GM19239 (cell line): Measurements from ENCODE around the gene CLASRP.

Source experiments
- DNase-seq: peaks from one replicate; pipeline ENCODE4 v3.0.0; 2011; ENCODE audit warnings: low spot score; ENCODE audit not compliant: insufficient read length
- FAIRE-seq: peaks from 2 replicates; lab custom pipeline; 2011; peaks lifted over from hg19 to GRCh38; lab: Jason Lieb, UNC

The CLASRP gene

DNA sequence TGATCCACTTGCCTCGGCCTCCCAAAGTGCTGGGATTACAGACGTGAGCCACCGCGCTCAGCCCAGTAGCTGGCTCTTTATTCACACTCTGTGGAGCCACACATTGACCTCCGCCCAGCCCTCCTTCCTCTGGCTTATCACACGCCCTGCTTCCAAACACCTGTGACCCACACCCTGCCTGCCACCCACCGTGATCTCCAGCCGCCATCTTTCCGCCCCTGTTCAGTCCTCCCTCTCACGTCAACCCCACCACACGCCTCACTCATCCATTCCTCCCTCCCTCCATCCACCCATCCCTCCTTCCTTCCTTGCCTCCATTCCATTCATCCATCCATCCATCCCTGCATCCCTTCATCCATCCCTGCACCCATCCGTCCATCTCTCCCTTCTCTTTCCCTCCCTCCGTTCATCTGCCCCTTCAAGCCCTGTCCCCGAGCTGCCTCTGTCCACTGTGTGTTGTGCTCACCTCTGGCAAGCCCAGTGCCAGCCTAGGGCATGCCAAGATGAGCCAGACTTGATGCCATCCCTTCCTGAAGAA is 19.8 kb downstream of the CLASRP start:
- FAIRE-seq, result no peak
- no peak for DNase-seq

DNA sequence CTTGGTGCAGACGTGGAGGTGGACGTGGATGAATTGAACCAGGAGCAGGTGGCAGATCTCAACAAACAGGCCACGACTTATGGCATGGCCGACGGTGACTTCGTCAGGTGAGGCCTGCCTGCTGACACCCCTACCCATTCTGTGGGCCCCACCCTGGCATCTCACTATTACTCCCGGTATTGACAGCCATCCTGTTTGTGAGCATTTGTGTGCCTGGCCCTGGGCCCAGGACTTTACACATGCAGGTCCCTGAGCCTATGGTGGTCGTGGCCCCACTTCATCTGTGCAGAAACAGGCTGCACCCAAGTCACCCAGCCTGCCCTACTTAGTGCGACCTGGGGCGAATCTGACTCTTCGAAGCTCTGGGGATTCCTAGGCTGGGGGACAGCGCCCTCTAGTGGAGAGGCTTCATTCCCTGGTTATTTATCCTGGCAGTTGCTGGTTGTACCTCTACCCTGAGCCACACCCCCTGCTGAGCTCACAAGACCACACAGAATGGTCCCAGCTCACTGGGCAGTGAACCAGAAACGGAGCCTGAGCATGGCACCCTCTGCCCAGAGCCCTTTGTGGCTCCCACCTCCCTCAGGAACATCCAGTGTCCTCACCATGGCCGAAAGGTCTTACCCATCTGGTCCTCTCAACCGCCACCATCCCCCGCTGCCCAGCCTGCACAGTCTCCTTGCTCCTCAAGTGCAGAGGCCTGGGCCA is 20.6 kb downstream of the CLASRP start:
- FAIRE-seq, result peak; percentile 92
- DNase-seq, result peak; percentile 96

DNA sequence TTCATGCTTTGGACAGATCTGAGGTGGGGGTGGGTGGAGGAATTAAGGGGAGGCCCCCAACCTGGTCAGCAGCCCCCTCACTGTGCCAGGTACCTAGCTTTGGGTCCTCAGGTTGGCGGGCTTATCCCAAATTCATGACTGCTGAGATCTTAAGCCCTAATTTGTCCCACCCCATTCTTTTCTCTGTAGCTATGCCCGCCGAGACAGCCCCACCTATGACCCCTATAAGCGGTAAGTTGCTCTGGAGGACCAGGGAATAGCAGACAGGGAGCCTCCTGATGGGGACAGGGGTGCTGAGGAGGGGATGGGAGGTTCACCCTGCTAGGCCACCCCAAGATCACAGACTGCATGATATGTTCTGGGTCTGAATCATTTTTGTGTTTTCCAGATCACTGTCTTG is 23.1 kb downstream of the CLASRP start:
- DNase-seq, result no peak

DNA sequence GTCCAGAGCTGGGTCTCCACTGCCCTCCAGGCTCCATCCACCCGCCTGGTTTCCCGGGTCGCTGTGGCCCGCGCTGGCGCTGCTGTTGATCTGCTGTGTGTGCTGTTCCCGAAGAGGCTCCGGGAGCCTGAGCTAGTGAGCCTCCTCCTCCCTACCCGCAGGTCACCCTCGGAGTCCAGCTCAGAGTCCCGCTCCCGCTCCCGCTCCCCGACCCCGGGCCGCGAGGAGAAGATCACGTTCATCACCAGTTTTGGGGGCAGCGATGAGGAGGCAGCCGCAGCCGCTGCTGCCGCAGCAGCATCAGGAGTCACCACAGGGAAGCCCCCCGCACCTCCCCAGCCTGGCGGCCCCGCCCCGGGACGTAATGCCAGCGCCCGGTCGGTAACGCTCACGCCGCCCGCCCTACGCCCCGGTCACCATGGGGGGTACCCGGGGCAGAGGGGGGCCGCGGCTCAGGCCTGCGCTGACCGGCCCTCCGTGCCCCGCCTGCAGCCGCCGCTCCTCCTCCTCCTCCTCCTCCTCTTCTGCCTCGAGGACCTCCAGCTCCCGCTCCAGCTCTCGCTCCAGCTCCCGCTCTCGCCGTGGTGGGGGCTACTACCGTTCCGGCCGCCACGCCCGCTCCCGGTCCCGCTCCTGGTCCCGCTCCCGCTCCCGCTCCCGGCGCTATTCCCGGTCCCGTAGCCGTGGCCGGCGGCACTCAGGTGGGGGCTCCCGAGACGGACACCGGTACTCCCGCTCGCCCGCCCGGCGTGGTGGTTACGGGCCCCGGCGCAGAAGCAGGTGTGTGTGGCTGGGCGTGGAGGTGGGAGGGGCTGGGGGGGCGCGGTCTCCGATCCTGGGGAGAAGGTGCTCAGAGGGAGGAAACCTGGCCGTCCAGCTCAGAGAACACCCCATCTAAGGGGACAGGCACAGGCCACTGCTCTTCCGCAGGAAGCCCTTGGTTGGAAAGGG is 25.3 kb downstream of the CLASRP start:
- no peak for FAIRE-seq

More for the DNA sequence above, 23.1 kb downstream of the CLASRP start:
- no peak for FAIRE-seq

DNA sequence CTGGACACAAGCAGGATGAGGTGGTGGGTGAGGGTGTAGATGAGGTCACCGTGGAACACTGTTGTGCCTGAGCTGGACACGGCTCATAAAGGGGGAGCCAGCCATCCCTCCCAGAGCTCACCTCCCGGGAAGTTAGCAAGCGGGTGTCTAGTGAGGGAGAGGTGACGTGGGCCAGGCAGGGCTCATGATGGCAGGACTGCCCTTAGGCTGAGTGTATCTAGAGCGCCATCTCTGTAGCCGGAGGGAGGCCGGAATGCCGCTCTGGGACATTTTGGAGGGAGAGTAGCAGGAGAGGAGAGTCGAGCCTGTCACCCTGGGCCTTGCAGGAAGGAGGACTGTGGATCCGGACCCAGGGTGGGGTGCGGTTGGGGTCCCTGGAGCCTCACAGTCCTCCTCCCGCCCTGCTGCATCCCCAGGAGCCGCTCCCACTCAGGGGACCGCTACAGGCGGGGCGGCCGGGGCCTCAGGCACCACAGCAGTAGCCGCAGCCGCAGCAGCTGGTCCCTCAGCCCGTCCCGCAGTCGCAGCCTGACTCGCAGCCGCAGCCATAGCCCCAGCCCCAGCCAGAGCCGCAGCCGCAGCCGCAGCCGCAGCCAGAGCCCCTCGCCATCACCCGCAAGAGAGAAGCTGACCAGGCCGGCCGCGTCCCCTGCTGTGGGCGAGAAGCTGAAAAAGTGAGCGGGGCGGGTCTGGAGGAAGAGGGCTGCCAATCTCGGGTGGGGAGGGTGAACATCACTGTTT is 28.2 kb downstream of the CLASRP start:
- DNase-seq (no peak), FAIRE-seq (no peak)

More for the DNA sequence above, 25.3 kb downstream of the CLASRP start:
- no peak for DNase-seq

DNA sequence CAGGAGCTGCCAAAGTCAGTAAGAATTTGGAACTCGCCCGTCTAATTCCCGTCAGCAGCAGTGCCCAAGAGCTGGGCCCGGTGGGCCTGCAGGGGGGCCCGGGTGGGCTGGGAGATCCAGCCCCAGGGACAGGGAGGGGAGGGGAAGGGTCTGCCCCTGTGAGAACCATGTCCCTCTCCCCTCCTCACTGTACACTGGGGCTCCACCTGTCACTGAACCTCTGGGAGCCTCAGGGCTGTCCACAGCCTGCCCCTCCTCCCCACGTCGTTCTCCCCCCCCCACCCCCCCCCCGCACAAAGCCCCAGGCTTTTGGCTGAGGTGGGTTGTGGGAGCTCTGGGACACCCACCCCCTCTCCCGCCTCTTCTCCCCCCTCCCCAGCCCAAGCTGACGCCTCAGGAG is 29.2 kb downstream of the CLASRP start:
- FAIRE-seq, result no peak

DNA sequence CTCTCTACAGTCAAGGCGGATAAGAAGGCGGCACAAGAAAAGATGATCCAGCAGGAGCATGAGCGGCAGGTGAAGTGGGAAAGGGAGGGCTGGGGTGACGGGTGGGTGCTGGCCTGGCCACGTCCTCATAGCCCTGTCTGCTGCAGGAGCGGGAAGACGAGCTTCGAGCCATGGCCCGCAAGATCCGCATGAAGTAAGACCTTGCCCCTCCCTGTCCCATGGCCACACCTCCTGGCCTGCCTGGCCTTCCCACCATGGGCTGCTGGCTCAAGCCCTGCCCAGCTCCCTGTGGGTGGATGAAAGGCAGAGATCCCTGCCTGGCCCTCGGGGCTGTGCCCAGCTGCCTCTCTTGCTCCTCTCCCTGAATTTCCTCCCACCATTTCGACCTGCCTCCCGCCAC is 30.2 kb downstream of the CLASRP start:
- FAIRE-seq (no peak), DNase-seq (no peak)

More for the DNA sequence above, 29.2 kb downstream of the CLASRP start:
- DNase-seq, result no peak

GRCh38 chr19:45070214-45070613 is 31.4 kb downstream of the CLASRP start:
- FAIRE-seq (no peak), DNase-seq (no peak)

DNA sequence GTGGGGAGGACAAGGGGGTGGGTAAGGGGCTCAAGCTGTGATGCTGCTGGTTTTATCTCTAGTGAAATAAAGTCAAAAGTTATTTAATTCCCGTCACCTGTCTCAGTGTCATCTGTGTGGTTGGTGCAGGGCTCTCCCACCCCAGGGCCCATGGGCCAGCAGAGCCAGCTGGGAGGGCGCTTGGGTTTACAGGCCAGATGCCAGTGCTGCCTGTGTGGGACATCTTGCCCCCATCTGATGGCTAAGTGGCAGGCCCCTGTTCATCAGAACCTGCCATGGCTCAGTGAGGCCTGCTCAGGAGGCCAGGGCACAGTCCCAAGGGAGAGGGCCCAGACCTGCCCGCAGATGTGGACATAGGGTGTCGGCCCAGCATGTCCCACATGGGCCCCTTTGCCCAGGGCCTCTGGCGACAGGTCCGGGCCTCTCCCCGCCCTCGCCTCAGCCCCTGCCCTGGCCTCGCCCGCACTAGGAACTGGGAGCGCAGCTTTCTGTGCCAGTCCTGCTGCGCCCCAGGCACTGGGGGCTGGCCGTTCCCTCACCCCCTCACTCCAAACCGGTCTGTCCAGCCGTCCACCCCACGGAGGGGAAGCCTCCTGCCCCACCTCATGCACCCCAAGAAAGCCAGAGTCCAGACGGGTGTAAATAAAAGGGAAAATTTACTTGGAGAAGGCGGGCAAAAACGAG is 32.2 kb downstream of the CLASRP start:
- no peak for FAIRE-seq
- DNase-seq, result no peak

- DNase-seq (no peak), FAIRE-seq (no peak)
Measured at GRCh38 chr19:45071545-45071938, 32.7 kb downstream of the CLASRP start.

- no peak for FAIRE-seq
- no peak for DNase-seq
Measured at GRCh38 chr19:45071969-45072790, 33.3 kb downstream of the CLASRP start.

- FAIRE-seq (no peak), DNase-seq (no peak)
Measured at GRCh38 chr19:45074744-45075300, 36.0 kb downstream of the CLASRP start.

DNA sequence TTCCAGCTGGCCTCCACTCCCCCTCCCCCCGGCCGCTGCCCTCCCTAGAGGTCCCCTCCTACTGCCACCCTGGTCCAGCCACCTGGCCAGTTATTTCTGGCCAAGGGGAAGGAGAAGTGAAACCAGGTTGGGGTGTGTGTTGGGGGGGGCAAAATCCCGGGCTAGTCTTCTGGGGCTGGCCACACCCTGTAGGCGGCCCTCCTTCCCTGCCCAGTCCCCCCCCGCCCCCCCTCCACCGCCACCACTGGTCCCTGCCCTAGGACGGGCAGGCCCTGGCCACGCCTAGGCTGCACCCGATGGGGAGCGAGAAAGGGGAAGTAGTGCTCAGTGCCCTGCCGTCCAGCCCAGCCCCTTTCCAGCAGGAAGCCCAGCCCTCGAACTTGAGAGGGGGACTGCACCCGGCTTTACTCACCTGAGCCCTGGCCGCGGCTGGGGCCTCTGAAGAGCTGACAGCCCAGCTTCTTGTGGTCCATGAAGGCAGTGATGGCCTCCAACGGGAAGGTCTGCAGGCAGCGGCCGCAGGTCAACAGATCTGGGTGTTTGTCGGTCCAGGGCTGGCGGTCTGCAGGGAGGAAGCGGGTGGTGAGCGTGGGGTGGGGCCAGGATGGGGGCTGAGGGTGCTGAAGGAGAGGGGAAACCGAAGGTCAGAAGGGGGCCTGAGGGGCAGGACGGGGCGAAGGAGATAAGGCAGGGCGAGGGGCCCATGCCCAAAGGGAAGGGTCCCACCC is 36.6 kb downstream of the CLASRP start:
- FAIRE-seq (peak; percentile 88), DNase-seq (peak; percentile 95)

DNA sequence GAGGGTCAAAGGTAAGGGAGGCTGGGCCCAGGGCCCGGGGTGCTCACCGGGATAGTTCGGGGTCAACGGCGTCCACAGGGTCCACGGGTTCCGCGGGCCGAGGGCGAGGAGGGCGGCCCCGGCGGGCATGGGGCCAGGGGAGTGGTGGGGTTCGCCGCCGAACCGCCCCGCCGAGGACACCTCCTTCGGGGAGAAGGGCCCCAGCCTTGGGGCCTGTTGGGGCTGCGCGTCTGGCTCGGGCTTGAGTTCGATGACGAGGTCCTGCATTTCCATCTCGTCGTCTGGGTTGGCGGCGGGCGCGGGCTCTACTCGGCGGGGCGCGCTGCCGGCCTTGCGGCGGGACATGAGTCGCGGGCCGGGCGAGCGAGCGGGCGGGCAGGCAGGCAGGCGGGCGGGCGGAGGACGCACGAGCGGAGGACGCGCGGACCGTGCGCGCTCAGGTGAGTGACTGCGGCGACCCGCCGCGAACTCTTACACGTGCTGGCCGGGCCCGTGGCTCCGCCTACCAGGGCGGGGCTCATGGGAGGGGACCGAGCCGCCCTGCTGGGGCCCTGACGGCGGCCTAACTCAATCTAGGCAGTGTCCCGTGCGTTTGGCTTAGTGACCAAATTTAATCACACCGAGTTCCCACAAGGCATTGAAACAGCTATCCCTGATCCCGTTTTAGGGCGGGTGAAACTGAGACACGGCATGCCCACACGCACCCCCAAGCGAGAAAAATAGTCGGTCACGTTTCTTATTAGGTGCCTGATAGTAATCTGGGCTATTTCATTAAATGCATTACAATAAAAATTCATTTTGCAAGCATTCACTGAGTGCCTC is 37.4 kb downstream of the CLASRP start, which contains the start of gene ZNF296:
TSS of gene ZNF296 (minus strand) at position 450 of the 822 bp plus-strand sequence. CDS start at position 345, 105 bp downstream.
- peak; percentile 84 for DNase-seq
- peak; percentile 80 for FAIRE-seq

GRCh38 chr19:45076851-45077730 is 38.2 kb downstream of the CLASRP start:
- FAIRE-seq (peak; percentile 51), DNase-seq (no peak)
